ENCODE results near the gene SDHD. TPM values are rescaled to one million over a fixed set of nuclear protein-coding genes. Genes with fewer than 3 reads are reported as not detected.
"Not testable (repeated sequence)": the region's sequence is repeated elsewhere in the genome, so short reads cannot be mapped to it uniquely, and the experiment has no call there.

SDHD gene
- total and polyA plus RNA-seq, 7 experiments from 2014 or later: 39.6 to 211 (median 73.8) TPM

DNA sequence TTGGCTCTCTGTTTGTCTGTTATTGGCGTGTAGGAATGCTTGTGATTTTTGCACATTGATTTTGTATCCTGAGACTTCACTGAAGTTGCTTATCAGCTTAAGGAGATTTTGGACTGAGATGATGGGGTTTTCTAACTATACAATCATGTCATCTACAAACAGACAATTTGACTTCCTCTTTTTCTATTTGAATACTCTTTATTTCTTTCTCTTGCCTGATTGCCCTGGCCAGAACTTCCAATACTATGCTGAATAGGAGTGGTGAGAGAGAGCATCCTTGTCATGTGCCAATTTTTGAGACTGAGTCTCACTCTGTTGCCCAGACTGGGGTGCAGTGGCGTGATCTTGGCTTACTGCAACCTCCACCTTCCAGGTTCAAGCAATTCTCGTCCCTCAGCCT lies 38.4 kb upstream of the SDHD start:
- H3K4me1 Mint-ChIP-seq: peaks cover 0 to 15% (median 12%) of the 10 kb centered on the region in 7 donors
- H3K4me1 ChIP-seq (ENCODE audit: control insufficient read depth in 2 of 2, insufficient read depth in 2 of 2, low read length in 2 of 2); H3K27me3 Mint-ChIP-seq; H3K4me3 ChIP-seq (ENCODE audit: low read length); POLR2A ChIA-PET; ATAC-seq; H3K27me3 ChIP-seq (ENCODE audit: control insufficient read depth in 2 of 2, insufficient read depth in 2 of 2, low read length in 2 of 2); H3K9me3 Mint-ChIP-seq; H3K4me3 Mint-ChIP-seq; H3K27ac ChIP-seq (ENCODE audit: low read depth, low read length); H3K9me3 ChIP-seq (ENCODE audit: control insufficient read depth in 2 of 3, low read length in 3 of 3); CTCF ChIA-PET; DNase-seq; intact Hi-C loops (cut with micrococcal nuclease): not testable (repeated sequence)
- H3K27ac Mint-ChIP-seq: peak overlapping the region in 1 of 9 donors; percentile 32
- H3K36me3 Mint-ChIP-seq: peaks cover 19 to 87% (median 53%) of the 10 kb centered on the region in 5 donors
- peaks cover 5 to 43% (median 20%) of the 10 kb centered on the region in 3 experiments for H3K36me3 ChIP-seq (ENCODE audit: control insufficient read depth in 2 of 3, insufficient read depth in 3 of 3, low read length in 3 of 3)

DNA sequence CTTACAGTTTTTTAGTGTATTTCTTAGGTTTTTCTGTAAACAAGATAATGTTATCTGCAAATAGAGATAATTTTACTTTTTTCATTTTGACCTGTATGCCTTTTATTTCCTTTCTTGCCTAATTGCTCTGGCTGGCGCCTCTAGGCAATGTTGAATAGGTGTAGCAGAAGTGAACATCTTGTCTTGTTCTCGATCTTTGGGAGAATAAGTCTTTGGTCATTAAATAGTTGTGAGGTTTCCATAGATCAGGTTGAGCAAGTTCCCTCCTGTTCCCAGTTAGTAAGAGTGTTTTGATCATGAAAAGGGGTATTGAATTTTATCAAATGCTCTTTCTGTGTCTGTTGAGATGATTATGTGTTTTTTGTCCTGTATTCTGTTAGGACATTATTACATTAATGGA lies 36.9 kb upstream of the SDHD start:
- Mint-ChIP-seq H3K4me1 (peaks cover 0 to 15% (median 12%) of the 10 kb centered on the region in 7 donors), H3K9me3 (no peaks in the 10 kb centered on the region), H3K4me3 (no peak overlapping the region), H3K27me3 (no peaks in the 10 kb centered on the region), H3K36me3 (peaks cover 19 to 82% (median 57%) of the 10 kb centered on the region in 5 donors), H3K27ac (peak overlapping the region in 3 of 9 donors; percentile 5 to 34 (median 8))
- Histone ChIP-seq H3K4me3 (ENCODE audit: low read length) (no peak overlapping the region), H3K4me1 (ENCODE audit: control insufficient read depth in 2 of 2, insufficient read depth in 2 of 2, low read length in 2 of 2) (no peaks in the 10 kb centered on the region), H3K36me3 (ENCODE audit: control insufficient read depth in 2 of 3, insufficient read depth in 3 of 3, low read length in 3 of 3) (peaks cover 5 to 45% (median 20%) of the 10 kb centered on the region in 3 experiments), H3K9me3 (ENCODE audit: control insufficient read depth in 2 of 3, low read length in 3 of 3) (no peaks in the 10 kb centered on the region), H3K27me3 (ENCODE audit: control insufficient read depth in 2 of 2, insufficient read depth in 2 of 2, low read length in 2 of 2) (no peaks in the 10 kb centered on the region), H3K27ac (ENCODE audit: low read depth, low read length) (no peak overlapping the region)
- ChIA-PET CTCF (no interaction called here), POLR2A (no interaction called here)
- intact Hi-C loops (cut with micrococcal nuclease): no loop called here
- ATAC-seq (no peak), DNase-seq (no peak)

DNA sequence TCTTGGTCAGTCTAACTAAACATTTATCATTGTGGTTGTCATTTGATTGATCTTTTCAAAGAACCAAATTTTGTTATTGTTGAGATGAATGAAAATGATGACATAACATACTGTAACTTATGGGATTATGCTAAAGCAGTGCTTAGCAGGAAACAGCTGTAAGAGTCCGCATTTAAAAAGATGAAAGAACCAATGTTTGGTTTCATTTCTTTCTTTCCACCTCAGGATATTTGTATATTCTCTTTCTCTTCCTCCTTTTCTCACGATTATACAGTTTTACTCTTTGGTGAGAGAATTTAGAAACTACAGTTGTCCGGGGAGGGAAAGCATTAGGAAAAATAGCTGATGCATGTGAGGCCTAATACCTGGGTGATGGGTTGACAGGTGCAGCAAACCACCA lies 36.0 kb upstream of the SDHD start:
- CTCF ChIA-PET: no interaction called here
- H3K27me3 Mint-ChIP-seq: no peaks in the 10 kb centered on the region
- H3K36me3 ChIP-seq (ENCODE audit: control insufficient read depth in 2 of 3, insufficient read depth in 3 of 3, low read length in 3 of 3): peaks cover 0 to 38% (median 17%) of the 10 kb centered on the region in 3 experiments

DNA sequence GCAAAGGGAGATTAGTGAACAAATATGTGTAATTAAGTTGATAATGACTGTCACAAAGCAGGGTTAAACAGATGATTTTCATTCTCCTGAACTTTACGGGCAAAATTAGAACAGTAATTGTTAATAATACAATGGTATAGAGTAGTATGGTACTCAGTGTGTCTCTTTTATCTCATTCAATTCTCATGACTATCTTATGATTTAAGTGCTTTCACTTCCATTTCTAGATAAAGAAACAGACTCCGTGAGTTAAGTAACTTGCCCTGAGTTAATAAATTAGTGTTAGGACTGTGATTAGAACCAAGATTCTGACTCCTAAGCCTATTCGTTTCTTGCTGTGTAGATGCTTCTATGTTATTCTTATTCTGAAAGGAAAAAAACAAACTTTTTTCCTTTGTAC lies 34.9 kb upstream of the SDHD start:
- Histone ChIP-seq H3K9me3 (ENCODE audit: control insufficient read depth in 2 of 3, low read length in 3 of 3) (no peaks in the 10 kb centered on the region), H3K27me3 (ENCODE audit: control insufficient read depth in 2 of 2, insufficient read depth in 2 of 2, low read length in 2 of 2) (no peaks in the 10 kb centered on the region), H3K27ac (ENCODE audit: low read depth, low read length) (no peak overlapping the region), H3K4me1 (ENCODE audit: control insufficient read depth in 2 of 2, insufficient read depth in 2 of 2, low read length in 2 of 2) (no peaks in the 10 kb centered on the region), H3K36me3 (ENCODE audit: control insufficient read depth in 2 of 3, insufficient read depth in 3 of 3, low read length in 3 of 3) (peaks cover 0 to 37% (median 15%) of the 10 kb centered on the region in 3 experiments), H3K4me3 (ENCODE audit: low read length) (no peak overlapping the region)
- ATAC-seq: no peak
- H3K27me3 Mint-ChIP-seq: no peaks in the 10 kb centered on the region
- H3K9me3 Mint-ChIP-seq: no peaks in the 10 kb centered on the region
- DNase-seq: no peak
- H3K36me3 Mint-ChIP-seq: peaks cover 16 to 75% (median 51%) of the 10 kb centered on the region in 5 donors
- peaks cover 0 to 17% (median 12%) of the 10 kb centered on the region in 7 donors for H3K4me1 Mint-ChIP-seq
- intact Hi-C loops (cut with micrococcal nuclease): no loop called here
- no peak overlapping the region for H3K27ac Mint-ChIP-seq
- H3K4me3 Mint-ChIP-seq: no peak overlapping the region
- ChIA-PET POLR2A (no interaction called here), CTCF (no interaction called here)

More for the DNA sequence above, 36.0 kb upstream of the SDHD start:
- no peak for ATAC-seq
- Mint-ChIP-seq H3K27ac (no peak overlapping the region), H3K4me3 (no peak overlapping the region), H3K4me1 (peaks cover 0 to 15% (median 12%) of the 10 kb centered on the region in 7 donors), H3K36me3 (peaks cover 19 to 80% (median 56%) of the 10 kb centered on the region in 5 donors), H3K9me3 (no peaks in the 10 kb centered on the region)
- Histone ChIP-seq H3K27me3 (ENCODE audit: control insufficient read depth in 2 of 2, insufficient read depth in 2 of 2, low read length in 2 of 2) (no peaks in the 10 kb centered on the region), H3K4me1 (ENCODE audit: control insufficient read depth in 2 of 2, insufficient read depth in 2 of 2, low read length in 2 of 2) (no peaks in the 10 kb centered on the region), H3K9me3 (ENCODE audit: control insufficient read depth in 2 of 3, low read length in 3 of 3) (no peaks in the 10 kb centered on the region), H3K27ac (ENCODE audit: low read depth, low read length) (no peak overlapping the region), H3K4me3 (ENCODE audit: low read length) (no peak overlapping the region)
- intact Hi-C loops (cut with micrococcal nuclease): no loop called here
- POLR2A ChIA-PET: interaction anchor here (0.9 kb wide), 1 partner anchor 117 kb away, joined by 3 read pairs; no protein-coding TSS in a partner anchor
- DNase-seq: no peak

DNA sequence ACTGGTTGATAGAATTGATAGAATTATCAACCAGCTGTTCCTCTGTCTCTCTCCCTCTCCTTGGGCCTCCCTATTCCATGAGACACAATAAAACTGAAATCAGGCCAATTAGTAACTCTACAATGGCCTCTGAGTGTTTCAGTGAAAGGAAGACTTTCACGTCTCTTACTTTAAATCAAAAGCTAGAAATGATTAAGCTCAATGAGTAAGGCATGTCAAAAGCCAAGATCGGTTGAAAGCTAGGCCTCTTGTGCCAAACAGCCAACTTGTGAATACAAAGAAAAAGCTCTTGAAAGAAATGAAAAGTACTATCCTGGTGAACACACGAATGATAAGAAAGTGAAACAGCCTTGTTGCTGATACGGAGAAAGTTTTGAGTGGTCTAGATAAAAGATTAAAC lies 29.5 kb upstream of the SDHD start:
- Mint-ChIP-seq H3K27me3 (no peaks in the 10 kb centered on the region), H3K27ac (peak overlapping the region in 1 of 9 donors; percentile 62), H3K9me3 (no peaks in the 10 kb centered on the region), H3K4me3 (peak overlapping the region in 1 of 10 donors; percentile 27), H3K4me1 (peaks cover 0 to 16% (median 0%) of the 10 kb centered on the region in 7 donors), H3K36me3 (peaks cover 0 to 56% (median 25%) of the 10 kb centered on the region in 5 donors)
- H3K36me3 ChIP-seq (ENCODE audit: control insufficient read depth in 2 of 3, insufficient read depth in 3 of 3, low read length in 3 of 3): peaks cover 0 to 59% (median 21%) of the 10 kb centered on the region in 3 experiments
- no peaks in the 10 kb centered on the region for H3K4me1 ChIP-seq (ENCODE audit: control insufficient read depth in 2 of 2, insufficient read depth in 2 of 2, low read length in 2 of 2)
- no peak overlapping the region for H3K4me3 ChIP-seq (ENCODE audit: low read length)
- intact Hi-C loops (cut with micrococcal nuclease): no loop called here
- DNase-seq (no peak), ATAC-seq (no peak)
- POLR2A ChIA-PET: no interaction called here
- H3K9me3 ChIP-seq (ENCODE audit: control insufficient read depth in 2 of 3, low read length in 3 of 3): no peaks in the 10 kb centered on the region
- H3K27me3 ChIP-seq (ENCODE audit: control insufficient read depth in 2 of 2, insufficient read depth in 2 of 2, low read length in 2 of 2): no peaks in the 10 kb centered on the region
- CTCF ChIA-PET: no interaction called here
- H3K27ac ChIP-seq (ENCODE audit: low read depth, low read length): no peak overlapping the region

DNA sequence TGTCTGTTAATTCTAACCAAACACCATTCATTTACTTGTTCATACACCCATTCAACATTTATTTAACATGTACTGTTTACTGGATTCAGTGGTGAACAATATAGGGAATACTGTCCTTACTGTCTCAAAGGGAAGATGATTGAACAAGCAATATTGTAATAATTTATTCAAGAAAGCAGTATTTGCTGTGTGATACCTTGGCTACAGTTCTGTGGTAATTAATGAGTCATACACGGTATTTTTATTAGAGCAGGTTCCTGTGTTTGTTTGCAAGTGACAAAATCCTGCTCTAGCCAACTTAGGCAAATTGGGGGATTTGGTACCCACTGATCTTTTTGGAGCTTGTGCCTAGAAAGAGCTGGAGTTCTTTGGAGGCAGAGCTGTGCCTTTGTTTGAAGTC lies 28.6 kb upstream of the SDHD start:
- H3K9me3 ChIP-seq (ENCODE audit: control insufficient read depth in 2 of 3, low read length in 3 of 3): no peaks in the 10 kb centered on the region
- H3K4me1 ChIP-seq (ENCODE audit: control insufficient read depth in 2 of 2, insufficient read depth in 2 of 2, low read length in 2 of 2): no peaks in the 10 kb centered on the region
- H3K36me3 Mint-ChIP-seq: peaks cover 6 to 59% (median 27%) of the 10 kb centered on the region in 5 donors
- no peak overlapping the region for H3K27ac ChIP-seq (ENCODE audit: low read depth, low read length)
- no peak overlapping the region for H3K4me3 ChIP-seq (ENCODE audit: low read length)
- H3K27me3 ChIP-seq (ENCODE audit: control insufficient read depth in 2 of 2, insufficient read depth in 2 of 2, low read length in 2 of 2): no peaks in the 10 kb centered on the region
- no peaks in the 10 kb centered on the region for H3K9me3 Mint-ChIP-seq
- H3K4me3 Mint-ChIP-seq: no peak overlapping the region
- intact Hi-C loops (cut with micrococcal nuclease): no loop called here
- DNase-seq (no peak), ATAC-seq (no peak)
- no peak overlapping the region for H3K27ac Mint-ChIP-seq
- peaks cover 0 to 60% (median 15%) of the 10 kb centered on the region in 3 experiments for H3K36me3 ChIP-seq (ENCODE audit: control insufficient read depth in 2 of 3, insufficient read depth in 3 of 3, low read length in 3 of 3)
- no peaks in the 10 kb centered on the region for H3K27me3 Mint-ChIP-seq
- ChIA-PET CTCF (no interaction called here), POLR2A (no interaction called here)
- peaks cover 0 to 16% (median 0%) of the 10 kb centered on the region in 7 donors for H3K4me1 Mint-ChIP-seq

DNA sequence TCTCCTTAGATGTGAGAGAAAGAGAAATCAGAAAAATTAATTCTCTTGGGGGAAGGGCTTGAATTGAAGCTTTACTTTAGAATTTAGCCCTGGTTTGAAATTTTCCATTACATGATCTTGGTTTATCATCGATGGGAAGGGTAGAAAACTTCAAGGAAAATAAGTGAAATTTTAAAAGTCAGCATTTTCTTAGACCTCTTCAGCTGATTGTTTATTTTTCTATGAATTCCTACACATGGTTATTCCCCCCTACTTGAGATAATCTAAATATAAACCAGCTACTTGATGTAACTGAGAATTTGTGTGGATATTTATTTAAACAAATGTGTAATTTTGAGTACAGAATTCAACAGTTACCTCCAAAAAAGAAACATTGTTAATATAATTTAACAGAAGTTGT lies 23.8 kb upstream of the SDHD start:
- peaks cover 0 to 1% (median 0%) of the 10 kb centered on the region in 7 donors for H3K4me1 Mint-ChIP-seq
- peaks cover 0 to 33% (median 7%) of the 10 kb centered on the region in 3 experiments for H3K36me3 ChIP-seq (ENCODE audit: control insufficient read depth in 2 of 3, insufficient read depth in 3 of 3, low read length in 3 of 3)
- no peak overlapping the region for H3K27ac ChIP-seq (ENCODE audit: low read depth, low read length)
- POLR2A ChIA-PET: no interaction called here
- H3K9me3 ChIP-seq (ENCODE audit: control insufficient read depth in 2 of 3, low read length in 3 of 3): no peaks in the 10 kb centered on the region
- H3K27ac Mint-ChIP-seq: no peak overlapping the region
- H3K4me3 ChIP-seq (ENCODE audit: low read length): no peak overlapping the region
- H3K4me3 Mint-ChIP-seq: no peak overlapping the region
- no peaks in the 10 kb centered on the region for H3K27me3 Mint-ChIP-seq
- H3K4me1 ChIP-seq (ENCODE audit: control insufficient read depth in 2 of 2, insufficient read depth in 2 of 2, low read length in 2 of 2): no peaks in the 10 kb centered on the region
- ATAC-seq: no peak
- CTCF ChIA-PET: interaction anchor here (0.6 kb wide), 1 partner anchor 81 kb away, joined by 3 read pairs; no protein-coding TSS in a partner anchor
- intact Hi-C loops (cut with micrococcal nuclease): no loop called here
- H3K36me3 Mint-ChIP-seq: peaks cover 6 to 34% (median 8%) of the 10 kb centered on the region in 5 donors
- no peaks in the 10 kb centered on the region for H3K27me3 ChIP-seq (ENCODE audit: control insufficient read depth in 2 of 2, insufficient read depth in 2 of 2, low read length in 2 of 2)
- no peak for DNase-seq
- no peaks in the 10 kb centered on the region for H3K9me3 Mint-ChIP-seq
